Measurements from ENCODE around the gene STK32C.
"Not testable (repeated sequence)": the region's sequence is repeated elsewhere in the genome, so short reads cannot be mapped to it uniquely, and the experiment has no call there.

The STK32C gene

GRCh38 chr10:132314881-132315280 lies 7.1 kb upstream of the STK32C start:
- DNase-seq, result not testable (repeated sequence)

GRCh38 chr10:132314336-132314735 lies 6.6 kb upstream of the STK32C start:
- DNase-seq, result no peak

GRCh38 chr10:132313865-132314264 lies 6.1 kb upstream of the STK32C start:
- DNase-seq, result no peak

- no peak for DNase-seq
Observed at GRCh38 chr10:132313305-132313704, 5.6 kb upstream of the STK32C start.

GRCh38 chr10:132311338-132311939 lies 3.7 kb upstream of the STK32C start:
- DNase-seq, result no peak

- DNase-seq, result no peak
Observed at GRCh38 chr10:132310701-132311337, 3.1 kb upstream of the STK32C start.

- no peak for DNase-seq
Observed at GRCh38 chr10:132309879-132310591, 2.3 kb upstream of the STK32C start.

- no peak for DNase-seq
Observed at GRCh38 chr10:132309471-132309865, 1.7 kb upstream of the STK32C start.

GRCh38 chr10:132308587-132309470 lies 1.1 kb upstream of the STK32C start:
- DNase-seq, result no peak

GRCh38 chr10:132306864-132307751 lies 642 bp downstream of the STK32C start:
- peak; percentile 47 to 54 for DNase-seq

- DNase-seq, result no peak
Observed at GRCh38 chr10:132306343-132306685, 1.4 kb downstream of the STK32C start.

- no peak for DNase-seq
Observed at GRCh38 chr10:132305654-132306342, 2.0 kb downstream of the STK32C start.

- DNase-seq, result no peak
Observed at GRCh38 chr10:132304756-132305509, 2.8 kb downstream of the STK32C start.

GRCh38 chr10:132303361-132304115 lies 4.2 kb downstream of the STK32C start:
- no peak for DNase-seq

GRCh38 chr10:132302421-132303310 lies 5.1 kb downstream of the STK32C start:
- DNase-seq, result no peak

GRCh38 chr10:132301371-132302330 lies 6.1 kb downstream of the STK32C start:
- DNase-seq, result no peak

GRCh38 chr10:132300582-132300981 lies 7.2 kb downstream of the STK32C start:
- DNase-seq, result no peak
